IPS DF 6.9 (cell line): Measurements from ENCODE around the gene CC2D1A.
"Not testable (repeated sequence)": the region's sequence is repeated elsewhere in the genome, so short reads cannot be mapped to it uniquely, and the experiment has no call there.

Experiments used
- DNase-seq: peaks from one replicate; pipeline ENCODE4 v3.0.0-alpha.2; 2013; ENCODE audit warnings: low read depth, low spot score
- H3K27ac ChIP-seq: one replicate; pipeline ENCODE4 v1.5.1; 2013; ENCODE audit warnings: low read length, control low read depth
- H3K27me3 ChIP-seq: 2 replicates; pipeline ENCODE4 v1.6.1; 2013; ENCODE audit warnings: mild to moderate bottlenecking, low read length; ENCODE audit not compliant: control insufficient read depth, insufficient read depth
- H3K36me3 ChIP-seq: 2 replicates; pipeline ENCODE4 v1.6.1; 2013; ENCODE audit warnings: low read length; ENCODE audit not compliant: control insufficient read depth, insufficient read depth
- H3K4me1 ChIP-seq: 2 replicates; pipeline ENCODE4 v1.6.1; 2013; ENCODE audit warnings: low read length; ENCODE audit not compliant: control insufficient read depth, insufficient read depth
- H3K4me3 ChIP-seq: 2 replicates; pipeline ENCODE4 v1.5.1; 2013; ENCODE audit warnings: mild to moderate bottlenecking, low read length
- H3K9me3 ChIP-seq: 2 replicates; pipeline ENCODE4 v1.6.1; 2013; ENCODE audit warnings: low read length, inconsistent platforms; ENCODE audit not compliant: control insufficient read depth, insufficient read depth
- WGBS: extraction: QIAGEN DNeasy Blood & Tissue Kit; methylation state at CpG from one replicate; pipeline ENCODE4 v1.1.7; 2013; ENCODE audit warnings: mixed read lengths, missing lambda C conversion rate; ENCODE audit not compliant: insufficient read length, insufficient coverage; 5-methylcytosine and 5-hydroxymethylcytosine counted together

Gene CC2D1A

GRCh38 chr19:13962699-13963602 is 57.0 kb downstream of the CC2D1A start:
- no CpG with 5 or more reads among the region's 89 CpGs for WGBS
- Histone ChIP-seq H3K9me3 (no peaks in the 10 kb centered on the region), H3K4me3 (peak overlapping the region; percentile 51; the same call in 1 of the 2 replicates), H3K27me3 (no peaks in the 10 kb centered on the region), H3K27ac (no peak overlapping the region), H3K36me3 (peaks cover 28% of the 10 kb centered on the region), H3K4me1 (no peaks in the 10 kb centered on the region)
- no peak for DNase-seq

- no CpG with 5 or more reads among the region's 48 CpGs for WGBS
- no peaks in the 10 kb centered on the region for H3K27me3 ChIP-seq
- H3K4me1 ChIP-seq: no peaks in the 10 kb centered on the region
- no peaks in the 10 kb centered on the region for H3K9me3 ChIP-seq
- peaks cover 32% of the 10 kb centered on the region for H3K36me3 ChIP-seq
- no peak overlapping the region for H3K27ac ChIP-seq
- H3K4me3 ChIP-seq: peak overlapping the region; percentile 51; the same call in 1 of the 2 replicates
- no peak for DNase-seq
These were observed 57.7 kb downstream of the CC2D1A start for GRCh38 chr19:13963603-13964105.

- Histone ChIP-seq H3K27ac (no peak overlapping the region), H3K36me3 (peaks cover 33% of the 10 kb centered on the region), H3K9me3 (no peaks in the 10 kb centered on the region), H3K4me1 (no peaks in the 10 kb centered on the region), H3K4me3 (no peak overlapping the region), H3K27me3 (no peaks in the 10 kb centered on the region)
- WGBS: no CpG with 5 or more reads among the region's 5 CpGs
- no peak for DNase-seq
These were observed 58.8 kb downstream of the CC2D1A start for GRCh38 chr19:13964776-13965175.

GRCh38 chr19:13965377-13965896 is 59.4 kb downstream of the CC2D1A start:
- H3K36me3 ChIP-seq: peaks cover 30% of the 10 kb centered on the region
- H3K4me3 ChIP-seq: no peak overlapping the region
- H3K9me3 ChIP-seq: no peaks in the 10 kb centered on the region
- H3K4me1 ChIP-seq: no peaks in the 10 kb centered on the region
- no peaks in the 10 kb centered on the region for H3K27me3 ChIP-seq
- no peak overlapping the region for H3K27ac ChIP-seq
- no peak for DNase-seq
- WGBS: no CpG with 5 or more reads among the region's 24 CpGs

- Histone ChIP-seq H3K27me3 (no peaks in the 10 kb centered on the region), H3K27ac (no peak overlapping the region), H3K4me3 (no peak overlapping the region), H3K4me1 (no peaks in the 10 kb centered on the region), H3K36me3 (peaks cover 24% of the 10 kb centered on the region), H3K9me3 (no peaks in the 10 kb centered on the region)
- no CpG with 5 or more reads among the region's 20 CpGs for WGBS
- DNase-seq: no peak
These were observed 60.1 kb downstream of the CC2D1A start for GRCh38 chr19:13965926-13966683.

GRCh38 chr19:13966684-13967128 is 60.7 kb downstream of the CC2D1A start:
- peaks cover 24% of the 10 kb centered on the region for H3K36me3 ChIP-seq

GRCh38 chr19:13967206-13967605 is 61.2 kb downstream of the CC2D1A start:
- not testable (repeated sequence) for H3K27ac ChIP-seq, H3K27me3 ChIP-seq, H3K4me1 ChIP-seq, DNase-seq, H3K4me3 ChIP-seq, H3K9me3 ChIP-seq
- H3K36me3 ChIP-seq: peaks cover 24% of the 10 kb centered on the region
- WGBS: no CpG with 5 or more reads among the region's 8 CpGs

More at GRCh38 chr19:13966684-13967128, 60.7 kb downstream of the CC2D1A start:
- no CpG with 5 or more reads among the region's 14 CpGs for WGBS
- H3K4me3 ChIP-seq: no peak overlapping the region
- no peaks in the 10 kb centered on the region for H3K9me3 ChIP-seq
- DNase-seq: no peak
- no peak overlapping the region for H3K27ac ChIP-seq
- no peaks in the 10 kb centered on the region for H3K4me1 ChIP-seq
- H3K27me3 ChIP-seq: no peaks in the 10 kb centered on the region

- Histone ChIP-seq H3K36me3 (peaks cover 24% of the 10 kb centered on the region), H3K4me1 (no peaks in the 10 kb centered on the region), H3K27ac (no peak overlapping the region), H3K27me3 (no peaks in the 10 kb centered on the region), H3K4me3 (no peak overlapping the region; the same call in 1 of the 2 replicates), H3K9me3 (no peaks in the 10 kb centered on the region)
- WGBS: no CpG with 5 or more reads among the region's 22 CpGs
- no peak for DNase-seq
These were observed 62.5 kb downstream of the CC2D1A start for GRCh38 chr19:13968383-13968935.

- H3K9me3 ChIP-seq: no peaks in the 10 kb centered on the region
- H3K4me1 ChIP-seq: no peaks in the 10 kb centered on the region
- H3K27ac ChIP-seq: no peak overlapping the region
- no peak for DNase-seq
- peaks cover 24% of the 10 kb centered on the region for H3K36me3 ChIP-seq
- H3K4me3 ChIP-seq: no peak overlapping the region
- no CpG with 5 or more reads among the region's 18 CpGs for WGBS
- no peaks in the 10 kb centered on the region for H3K27me3 ChIP-seq
These were observed 63.0 kb downstream of the CC2D1A start for GRCh38 chr19:13968999-13969398.

GRCh38 chr19:13969897-13970296 is 63.9 kb downstream of the CC2D1A start:
- WGBS: no CpG with 5 or more reads among the region's 18 CpGs
- peaks cover 24% of the 10 kb centered on the region for H3K36me3 ChIP-seq
- DNase-seq: no peak

More at GRCh38 chr19:13969897-13970296, 63.9 kb downstream of the CC2D1A start:
- Histone ChIP-seq H3K9me3 (no peaks in the 10 kb centered on the region), H3K4me1 (peaks cover 2% of the 10 kb centered on the region; the same call in 1 of the 2 replicates), H3K27ac (no peak overlapping the region), H3K27me3 (no peaks in the 10 kb centered on the region), H3K4me3 (no peak overlapping the region)
